Neutrophil (primary cell): ENCODE results near the gene LRRC55.

Experiments used
- H3K27ac ChIP-seq: fragments of 200-600 bp; sonication (generic); 2 replicates; pipeline ENCODE4 v1.5.1; 2016; ENCODE audit warnings: mild to moderate bottlenecking, moderate library complexity
- H3K27me3 ChIP-seq: fragments of 200-600 bp; sonication (generic); 2 replicates; pipeline ENCODE4 v1.6.0; 2016; ENCODE audit warnings: mild to moderate bottlenecking
- H3K36me3 ChIP-seq: fragments of 200-600 bp; sonication (generic); 2 replicates; pipeline ENCODE4 v1.5.1; 2017
- H3K4me1 ChIP-seq, 2 experiments: fragments of 200-600 bp in 1 of 2; sonication (generic) in 1 of 2; 1 replicate in 1 of 2; 2 replicates in 1 of 2; pipeline versions ENCODE4 v1.5.1 to v1.6.1; 2013 to 2016; ENCODE audit warnings: low read depth in 1 of 2, low read length in 1 of 2, mild to moderate bottlenecking in 1 of 2, moderate library complexity in 1 of 2; ENCODE audit not compliant: control insufficient read depth in 1 of 2, insufficient read depth in 1 of 2
- H3K4me3 ChIP-seq, 2 experiments: fragments of 200-600 bp in 1 of 2; sonication (generic) in 1 of 2; 1 replicate in 1 of 2; 2 replicates in 1 of 2; pipeline ENCODE4 v1.5.1; 2013 to 2016; ENCODE audit warnings: low read depth in 1 of 2, low read length in 1 of 2, mild to moderate bottlenecking in 1 of 2, moderate library complexity in 1 of 2
- H3K9me3 ChIP-seq: fragments of 200-600 bp; sonication (generic); 2 replicates; pipeline ENCODE4 v1.5.1; 2016
- TF ChIP-seq, protein P1 (sequence below): fragments of 200-600 bp; sonication (generic); IDR thresholded peaks from 2 replicates; pipeline ENCODE4 v1.5.1; 2016; ENCODE audit warnings: antibody characterized with exemption

LRRC55 gene

GRCh38 chr11:57191311-57192219 lies 9.8 kb downstream of the LRRC55 start:
- Histone ChIP-seq H3K4me1 (no peaks in the 10 kb centered on the region), H3K4me3 (no peak overlapping the region), H3K27ac (no peak overlapping the region), H3K9me3 (no peaks in the 10 kb centered on the region), H3K36me3 (no peaks in the 10 kb centered on the region), H3K27me3 (no peaks in the 10 kb centered on the region)
- TF ChIP-seq, protein P1, sequence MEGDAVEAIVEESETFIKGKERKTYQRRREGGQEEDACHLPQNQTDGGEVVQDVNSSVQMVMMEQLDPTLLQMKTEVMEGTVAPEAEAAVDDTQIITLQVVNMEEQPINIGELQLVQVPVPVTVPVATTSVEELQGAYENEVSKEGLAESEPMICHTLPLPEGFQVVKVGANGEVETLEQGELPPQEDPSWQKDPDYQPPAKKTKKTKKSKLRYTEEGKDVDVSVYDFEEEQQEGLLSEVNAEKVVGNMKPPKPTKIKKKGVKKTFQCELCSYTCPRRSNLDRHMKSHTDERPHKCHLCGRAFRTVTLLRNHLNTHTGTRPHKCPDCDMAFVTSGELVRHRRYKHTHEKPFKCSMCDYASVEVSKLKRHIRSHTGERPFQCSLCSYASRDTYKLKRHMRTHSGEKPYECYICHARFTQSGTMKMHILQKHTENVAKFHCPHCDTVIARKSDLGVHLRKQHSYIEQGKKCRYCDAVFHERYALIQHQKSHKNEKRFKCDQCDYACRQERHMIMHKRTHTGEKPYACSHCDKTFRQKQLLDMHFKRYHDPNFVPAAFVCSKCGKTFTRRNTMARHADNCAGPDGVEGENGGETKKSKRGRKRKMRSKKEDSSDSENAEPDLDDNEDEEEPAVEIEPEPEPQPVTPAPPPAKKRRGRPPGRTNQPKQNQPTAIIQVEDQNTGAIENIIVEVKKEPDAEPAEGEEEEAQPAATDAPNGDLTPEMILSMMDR: no peak

GRCh38 chr11:57192316-57192715 lies 10.6 kb downstream of the LRRC55 start:
- Histone ChIP-seq H3K36me3 (no peaks in the 10 kb centered on the region), H3K4me1 (no peaks in the 10 kb centered on the region), H3K27ac (no peak overlapping the region), H3K9me3 (no peaks in the 10 kb centered on the region), H3K4me3 (no peak overlapping the region), H3K27me3 (no peaks in the 10 kb centered on the region)
- TF ChIP-seq, protein P1: no peak

- no peaks in the 10 kb centered on the region for H3K36me3 ChIP-seq
- H3K4me3 ChIP-seq: no peak overlapping the region
- no peak overlapping the region for H3K27ac ChIP-seq
- H3K9me3 ChIP-seq: no peaks in the 10 kb centered on the region
- TF ChIP-seq, protein P1: no peak
- no peaks in the 10 kb centered on the region for H3K4me1 ChIP-seq
- H3K27me3 ChIP-seq: peaks cover 10% of the 10 kb centered on the region
Observed at GRCh38 chr11:57196596-57196995, 14.8 kb downstream of the LRRC55 start.

- no peaks in the 10 kb centered on the region for H3K9me3 ChIP-seq
- TF ChIP-seq, protein P1: no peak
- no peak overlapping the region for H3K27ac ChIP-seq
- H3K4me3 ChIP-seq: no peak overlapping the region
- H3K4me1 ChIP-seq: no peaks in the 10 kb centered on the region
- no peaks in the 10 kb centered on the region for H3K36me3 ChIP-seq
- H3K27me3 ChIP-seq: peaks cover 17% of the 10 kb centered on the region
Observed at GRCh38 chr11:57197762-57198161, 16.0 kb downstream of the LRRC55 start.

- H3K4me1 ChIP-seq: no peaks in the 10 kb centered on the region
Observed at GRCh38 chr11:57199330-57199729, 17.6 kb downstream of the LRRC55 start.

More at GRCh38 chr11:57199330-57199729, 17.6 kb downstream of the LRRC55 start:
- H3K27me3 ChIP-seq: peaks cover 17% of the 10 kb centered on the region
- H3K4me3 ChIP-seq: no peak overlapping the region
- TF ChIP-seq, protein P1: no peak
- no peak overlapping the region for H3K27ac ChIP-seq
- H3K36me3 ChIP-seq: no peaks in the 10 kb centered on the region
- no peaks in the 10 kb centered on the region for H3K9me3 ChIP-seq
